GM12865 (cell line): ENCODE measurements around the gene CNIH3.

Source experiments
- DNase-seq: peaks from one replicate; pipeline ENCODE4 v3.0.0; 2010; ENCODE audit warnings: low read depth
- H3K4me3 ChIP-seq: 2 replicates; pipeline ENCODE4 v1.5.1; 2011; ENCODE audit warnings: mild to moderate bottlenecking, low read depth, low read length, control low read depth
- CTCF ChIP-seq: IDR thresholded peaks from 2 replicates; pipeline ENCODE4 v1.5.1; 2011; ENCODE audit warnings: low read length, control low read depth, low read depth, inconsistent platforms; ENCODE audit not compliant: insufficient read depth; ENCODE audit errors: missing control alignments

CNIH3 gene

GRCh38 chr1:224656392-224656791 is 40.3 kb downstream of the CNIH3 start:
- no peak for TF ChIP-seq CTCF
- no peak overlapping the region for H3K4me3 ChIP-seq
- DNase-seq: no peak

GRCh38 chr1:224660074-224660473 is 44.0 kb downstream of the CNIH3 start:
- no peak for DNase-seq
- no peak overlapping the region for H3K4me3 ChIP-seq
- TF ChIP-seq CTCF: no peak

- H3K4me3 ChIP-seq: no peak overlapping the region
- DNase-seq: no peak
- TF ChIP-seq CTCF: no peak
These were observed 46.8 kb downstream of the CNIH3 start for GRCh38 chr1:224662870-224663269.

- DNase-seq: no peak
- TF ChIP-seq CTCF: no peak
- no peak overlapping the region for H3K4me3 ChIP-seq
These were observed 48.9 kb downstream of the CNIH3 start for GRCh38 chr1:224665016-224665415.

GRCh38 chr1:224666078-224666477 is 50.0 kb downstream of the CNIH3 start:
- DNase-seq: no peak
- TF ChIP-seq CTCF: no peak
- H3K4me3 ChIP-seq: no peak overlapping the region

GRCh38 chr1:224666913-224667312 is 50.8 kb downstream of the CNIH3 start:
- no peak for TF ChIP-seq CTCF
- DNase-seq: no peak
- no peak overlapping the region for H3K4me3 ChIP-seq

GRCh38 chr1:224668984-224669383 is 52.9 kb downstream of the CNIH3 start:
- no peak overlapping the region for H3K4me3 ChIP-seq
- no peak for TF ChIP-seq CTCF
- no peak for DNase-seq
